ENCODE results near the gene TGM1.

Gene TGM1

DNA sequence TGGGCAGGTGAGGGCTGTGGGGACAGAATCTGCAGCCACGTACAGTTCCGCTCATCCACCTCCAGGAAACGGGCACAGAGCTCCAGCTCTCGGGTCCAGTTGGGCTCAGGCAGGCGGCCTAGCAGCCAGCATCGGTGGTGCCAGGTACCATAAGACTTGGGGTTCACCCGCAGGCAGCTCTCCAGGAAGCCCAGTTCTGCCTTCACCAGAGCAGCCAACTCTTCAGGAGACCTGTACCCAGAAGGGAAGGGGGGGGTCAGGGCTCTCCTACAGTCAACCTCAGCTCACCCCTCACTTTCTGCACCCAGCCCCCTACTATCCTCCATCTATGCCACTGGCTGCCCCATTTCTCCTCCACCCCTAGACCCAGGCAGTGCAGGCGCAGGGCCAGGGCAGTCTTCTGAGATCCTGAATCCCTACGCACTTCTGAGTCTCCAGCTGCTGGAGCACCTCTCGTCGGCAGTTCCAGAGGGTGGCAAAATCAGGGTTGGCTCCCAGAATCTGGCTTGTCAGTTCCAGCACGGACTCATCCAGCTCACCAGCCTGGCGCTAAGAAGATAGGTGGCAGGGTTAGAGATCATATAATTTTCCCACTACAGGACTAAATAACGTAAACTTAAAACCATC lies 7.0 kb upstream of the TGM1 start:
- DNase-seq = no peak

DNA sequence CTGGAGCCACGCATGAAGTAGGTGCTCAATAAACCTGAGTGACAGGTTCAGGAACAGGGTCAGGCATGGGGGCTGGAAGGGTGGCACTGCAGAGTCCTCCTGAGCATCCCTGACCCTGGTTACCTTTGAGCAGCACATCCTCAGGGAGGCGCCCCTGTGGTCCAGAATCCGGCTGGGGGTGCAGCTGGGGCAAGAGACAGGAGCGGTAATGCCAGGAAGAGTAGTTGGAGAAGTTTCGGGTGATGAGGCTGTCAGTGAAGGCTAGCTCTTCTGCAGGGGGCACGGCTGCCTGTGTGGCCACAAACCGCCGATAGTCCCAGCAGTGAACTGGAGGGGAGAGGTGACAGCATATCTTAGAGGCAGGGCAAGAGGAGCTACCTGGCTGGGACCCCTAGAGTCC lies 6.4 kb upstream of the TGM1 start:
- no peak for DNase-seq

DNA sequence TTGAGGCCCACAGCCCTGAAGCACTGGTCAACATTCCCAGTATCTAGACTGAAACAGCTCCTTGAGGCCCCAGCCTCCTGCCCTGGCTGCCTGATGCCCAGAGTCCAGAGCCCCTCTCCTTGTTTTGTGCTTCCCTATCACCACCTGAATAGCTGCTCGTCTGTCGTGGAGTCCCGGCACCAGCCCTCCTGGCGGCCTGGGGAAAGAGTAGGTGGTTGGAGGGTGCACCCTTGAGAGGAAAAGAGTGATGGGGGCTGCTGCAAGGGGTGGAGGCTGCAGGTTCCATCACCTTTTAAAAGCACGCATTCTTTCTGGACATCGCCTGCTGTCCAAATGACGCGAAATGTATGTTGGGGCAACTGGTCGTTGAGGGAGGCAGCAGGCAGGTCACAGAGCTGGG lies 5.2 kb upstream of the TGM1 start:
- DNase-seq = no peak

DNA sequence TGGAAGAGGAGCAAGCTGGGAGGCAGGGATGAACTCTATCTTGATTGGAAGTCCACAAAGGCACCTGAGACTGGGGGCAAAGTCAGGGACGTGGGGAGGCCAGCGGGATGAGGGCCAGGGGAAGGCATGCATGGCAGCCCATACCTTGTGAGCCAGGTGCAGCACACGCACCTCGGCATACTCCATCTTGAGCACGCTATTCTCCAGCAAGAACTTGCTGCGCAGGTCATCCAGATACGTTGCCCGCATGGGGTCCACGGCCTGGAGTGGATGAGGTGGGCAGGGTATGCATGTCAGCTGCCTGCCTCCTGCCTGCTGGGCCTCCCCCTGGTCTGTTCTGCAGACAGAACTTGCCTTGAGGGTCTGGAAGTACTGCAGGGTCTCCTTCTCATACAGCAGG lies 4.5 kb upstream of the TGM1 start:
- no peak for DNase-seq

DNA sequence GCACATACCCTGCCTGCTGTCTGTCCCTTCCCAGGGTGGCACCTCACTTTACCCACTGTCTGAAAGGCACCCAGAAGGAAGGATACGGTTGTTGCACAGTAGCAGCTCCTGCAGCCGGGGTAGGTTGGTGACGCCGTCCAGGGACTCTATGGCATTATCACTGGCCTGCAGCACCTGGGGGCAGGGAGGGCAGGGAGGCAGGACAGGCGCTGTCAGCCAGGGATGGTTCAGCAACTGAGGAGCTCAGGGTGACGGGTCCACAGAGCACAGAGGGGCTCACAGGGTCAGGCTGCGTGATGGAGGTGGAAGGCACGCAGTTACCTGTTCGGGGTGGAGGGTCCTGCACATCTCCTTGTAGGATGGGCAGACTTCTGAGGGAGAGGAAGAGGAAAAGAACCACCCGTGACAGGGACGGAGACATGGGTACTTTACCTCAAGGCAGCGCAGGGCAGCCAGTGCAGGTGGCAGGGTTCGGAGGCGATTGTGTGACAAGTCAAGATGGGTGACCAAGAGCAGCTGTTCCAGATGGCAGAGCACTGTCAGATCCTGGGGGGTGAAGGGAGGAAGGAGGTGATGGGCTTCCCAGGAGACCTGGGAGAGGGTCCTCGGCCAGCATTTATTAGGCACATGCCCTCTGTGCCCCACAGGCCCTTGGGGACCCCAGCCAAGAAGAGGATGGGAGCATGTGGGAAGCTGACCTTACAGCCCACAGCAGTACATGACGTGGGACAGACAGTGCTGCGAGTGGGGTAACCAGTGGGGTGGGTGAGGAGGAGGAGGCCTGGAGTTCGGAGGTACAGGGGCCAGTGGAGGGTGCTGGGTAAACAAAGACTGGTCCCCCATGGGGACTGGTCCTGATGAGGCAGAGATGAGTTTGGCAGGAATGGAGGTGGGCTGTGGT lies 3.6 kb upstream of the TGM1 start:
- no peak for DNase-seq

DNA sequence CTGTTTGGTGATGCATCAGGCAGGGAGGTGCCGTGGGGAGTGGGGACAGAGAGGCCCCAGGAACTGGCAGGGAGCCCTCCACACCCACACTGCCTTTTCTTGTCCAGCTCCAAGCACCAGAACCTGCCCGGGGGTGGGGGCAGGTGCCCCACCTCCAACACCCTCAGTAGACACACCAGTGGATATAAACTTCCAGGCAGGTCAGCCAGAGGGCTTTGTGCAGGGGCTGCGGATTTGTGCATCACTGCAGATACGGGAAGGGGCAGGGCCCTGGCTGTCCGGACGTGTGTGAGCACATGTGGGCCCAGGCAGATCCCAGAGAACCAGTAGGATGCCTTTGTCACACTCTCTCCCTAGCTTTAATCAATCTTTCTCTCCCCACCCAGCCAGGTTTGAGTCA lies 1.3 kb upstream of the TGM1 start:
- DNase-seq = no peak

DNA sequence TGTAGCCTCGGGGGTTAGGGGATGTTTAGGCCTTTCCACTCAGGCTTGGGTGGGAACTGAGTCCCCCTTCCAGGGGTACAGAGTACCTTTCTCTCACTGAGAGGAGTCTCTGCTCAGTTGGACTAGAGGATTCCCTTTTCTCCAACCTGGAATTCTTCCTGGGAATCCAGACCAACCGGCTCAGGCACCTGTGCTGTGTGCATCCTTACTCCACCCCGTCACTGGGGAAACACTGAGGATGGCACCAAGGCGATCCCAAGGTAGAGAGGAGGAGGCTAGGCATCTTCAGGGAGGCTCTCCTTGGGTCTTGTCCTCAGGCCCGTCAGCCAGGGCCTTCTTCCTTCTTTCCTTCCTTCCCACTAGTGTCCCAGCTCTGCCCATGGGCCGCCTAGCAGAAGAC lies 871 bp upstream of the TGM1 start:
- no peak for DNase-seq

DNA sequence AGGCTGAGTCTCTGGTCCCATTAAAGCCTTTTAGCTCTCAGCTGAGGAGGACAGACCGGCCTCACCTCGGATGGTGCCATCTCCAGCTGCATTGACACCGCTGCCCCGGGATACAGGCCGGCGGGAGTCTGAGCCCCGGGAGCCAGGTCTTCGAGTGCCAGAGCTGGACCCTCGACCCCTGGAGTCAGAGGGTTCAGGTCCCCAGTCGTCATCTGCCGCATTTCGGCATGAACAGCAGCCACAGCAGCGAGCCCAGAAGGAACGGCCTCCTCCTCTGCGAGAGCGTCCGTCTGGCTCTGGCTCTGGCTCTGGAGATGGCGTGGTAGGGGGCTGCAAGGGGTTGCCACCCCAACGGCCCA lies 1.0 kb downstream of the TGM1 start:
- DNase-seq = no peak

DNA sequence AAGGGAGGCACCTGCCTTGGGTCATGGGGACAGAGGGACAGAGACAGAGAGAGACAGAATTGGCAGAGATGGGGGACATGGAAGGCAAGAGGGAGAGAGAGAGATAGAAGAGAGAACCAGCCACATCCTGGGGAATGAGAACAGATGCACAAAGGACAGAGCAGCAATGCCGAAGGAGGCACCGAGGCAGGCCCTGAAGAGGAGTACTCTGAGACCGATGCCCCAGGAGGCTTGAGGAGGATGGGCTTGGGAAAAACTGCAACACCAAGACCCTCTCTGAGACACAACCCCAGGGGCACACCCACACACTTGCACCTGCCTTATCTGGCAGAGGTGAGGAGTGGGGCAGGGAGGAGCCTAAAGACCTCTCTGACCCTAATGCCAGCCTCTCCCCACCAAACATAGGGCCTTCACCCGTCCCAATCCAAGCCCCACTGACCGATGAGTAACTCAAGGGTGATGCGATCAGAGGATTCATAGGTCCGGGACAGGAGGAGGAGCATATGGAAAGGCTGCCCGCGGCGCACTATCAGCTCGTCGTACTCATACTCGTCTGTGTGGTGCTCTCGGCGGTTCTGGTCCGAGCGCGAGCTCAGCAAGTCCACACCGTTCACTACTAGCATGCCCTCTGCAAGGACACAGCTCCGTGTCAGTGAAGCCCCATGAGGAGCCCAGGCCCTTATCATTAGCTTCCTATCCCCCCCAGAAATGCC lies 1.6 kb downstream of the TGM1 start:
- no peak for DNase-seq

DNA sequence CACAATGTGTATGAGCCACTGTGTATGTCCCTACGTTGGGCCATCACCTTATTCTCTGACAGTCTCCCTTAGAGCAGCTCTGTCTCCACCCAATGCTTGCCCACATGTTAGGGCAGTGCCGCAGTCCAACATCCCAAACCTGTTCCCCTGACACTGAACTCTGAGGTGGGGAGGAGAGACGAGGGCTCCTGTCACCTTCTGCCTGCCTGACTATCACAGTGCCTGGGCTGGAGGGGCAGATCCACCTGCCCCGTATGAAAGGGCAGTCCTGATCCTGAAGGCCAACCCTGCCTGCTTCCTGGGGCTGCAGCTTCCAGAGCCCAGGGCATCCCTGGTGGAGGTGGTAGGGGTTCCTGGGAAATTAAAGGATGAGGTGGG lies 2.2 kb downstream of the TGM1 start:
- DNase-seq = no peak

DNA sequence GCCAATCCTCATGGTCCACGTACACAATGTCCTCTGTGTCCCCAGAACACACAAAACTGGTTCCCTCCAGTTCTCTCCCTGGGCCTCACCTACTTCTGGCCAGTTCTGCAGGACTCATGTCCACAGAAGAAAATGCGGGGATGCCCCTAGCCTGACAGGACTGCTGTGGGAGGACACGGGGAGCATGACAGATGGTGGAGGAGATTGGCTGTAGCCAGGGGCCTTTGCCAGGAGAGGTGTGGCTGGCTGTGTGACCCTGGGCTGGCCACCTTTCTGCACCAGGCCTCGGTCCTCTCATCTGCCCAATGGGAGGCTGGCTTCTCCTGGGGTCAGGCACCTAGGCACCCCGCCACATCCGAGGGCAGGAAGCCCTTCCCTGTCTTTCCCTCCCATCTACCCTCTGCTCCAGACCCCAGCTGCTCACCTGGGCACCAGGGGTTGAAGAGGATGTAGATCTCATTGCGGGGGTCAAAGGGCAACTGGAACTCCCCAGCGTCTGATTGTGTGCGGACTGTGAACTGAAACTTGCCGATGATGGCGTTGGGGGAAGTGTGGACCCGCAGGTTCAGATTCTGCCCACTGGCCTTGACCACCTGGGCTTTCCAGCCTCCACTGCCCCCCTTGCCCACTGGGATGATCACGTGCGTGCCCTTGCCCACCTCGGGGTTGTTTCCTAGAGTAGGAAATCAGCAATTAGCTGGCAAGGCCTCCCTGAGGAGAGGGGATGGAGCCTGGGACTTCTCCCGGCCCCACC lies 2.8 kb downstream of the TGM1 start:
- no peak for DNase-seq

DNA sequence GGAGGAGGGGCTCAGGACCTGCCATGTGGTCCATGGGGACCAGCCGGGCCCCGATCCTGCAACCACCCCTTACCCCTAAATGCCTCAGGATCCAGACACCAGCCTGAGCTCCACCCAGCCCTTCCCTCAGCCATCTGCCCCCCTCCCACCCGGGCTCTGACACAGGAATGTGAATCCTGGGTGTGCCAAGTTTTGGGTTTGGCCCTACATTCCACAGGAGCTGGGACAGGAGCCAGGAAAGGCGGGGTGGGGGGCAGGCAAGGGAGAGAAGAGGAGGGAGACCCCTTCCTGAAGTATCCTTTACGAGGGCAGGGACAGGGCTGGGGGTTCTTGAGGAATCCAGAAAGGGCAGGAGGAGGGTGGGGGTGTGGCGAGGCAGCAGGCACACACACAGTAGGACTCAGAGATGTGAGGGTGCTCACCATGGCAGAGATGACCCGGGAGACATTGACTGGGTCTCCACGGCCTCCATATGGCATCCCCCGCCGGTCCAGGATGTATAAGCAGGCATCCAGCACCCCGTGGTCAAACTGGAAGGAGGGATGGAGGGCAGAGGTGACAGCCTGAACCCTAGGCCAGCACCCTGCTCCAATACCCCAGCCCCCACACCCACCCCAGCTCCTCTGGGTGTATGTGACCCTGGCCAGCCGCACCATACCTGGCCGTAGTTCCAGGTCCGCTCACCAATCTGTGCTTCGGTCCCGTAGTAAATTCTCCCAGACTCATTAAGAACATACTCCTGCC lies 3.5 kb downstream of the TGM1 start:
- no peak for DNase-seq

DNA sequence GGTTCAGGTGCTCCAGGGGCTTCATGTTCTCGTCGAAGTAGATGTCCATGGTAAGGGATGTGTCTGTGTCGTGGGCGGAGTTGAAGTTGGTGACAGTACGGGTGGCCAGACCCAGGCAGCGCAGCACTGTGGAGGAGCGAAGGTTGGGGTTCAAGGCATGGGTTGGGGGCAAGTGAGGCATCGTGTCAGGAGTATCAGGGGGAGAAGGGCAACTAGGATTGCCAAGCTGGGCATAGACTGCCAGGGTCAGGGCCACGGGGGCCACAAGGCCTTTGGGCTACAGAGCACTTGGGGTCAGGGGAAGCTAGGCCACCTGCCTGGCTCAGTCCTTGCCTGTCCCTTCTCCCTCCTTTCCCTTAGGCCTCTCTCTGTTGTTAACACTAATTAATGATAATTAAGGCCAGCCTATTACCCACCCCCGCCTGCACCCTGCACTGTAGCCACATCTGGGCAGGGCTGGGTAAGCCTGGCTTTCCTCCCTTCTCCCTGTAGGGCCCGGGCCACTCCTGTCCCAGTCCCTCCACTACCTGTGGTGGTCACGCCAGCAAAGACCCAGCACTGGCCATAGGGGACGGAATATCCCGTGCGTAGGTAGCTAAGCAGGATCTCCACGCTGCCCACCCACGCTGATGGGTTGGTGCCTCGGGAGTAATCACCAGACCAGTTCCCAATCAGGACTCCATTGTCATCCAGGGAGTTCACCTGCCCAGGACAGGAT lies 4.3 kb downstream of the TGM1 start:
- DNase-seq = no peak

DNA sequence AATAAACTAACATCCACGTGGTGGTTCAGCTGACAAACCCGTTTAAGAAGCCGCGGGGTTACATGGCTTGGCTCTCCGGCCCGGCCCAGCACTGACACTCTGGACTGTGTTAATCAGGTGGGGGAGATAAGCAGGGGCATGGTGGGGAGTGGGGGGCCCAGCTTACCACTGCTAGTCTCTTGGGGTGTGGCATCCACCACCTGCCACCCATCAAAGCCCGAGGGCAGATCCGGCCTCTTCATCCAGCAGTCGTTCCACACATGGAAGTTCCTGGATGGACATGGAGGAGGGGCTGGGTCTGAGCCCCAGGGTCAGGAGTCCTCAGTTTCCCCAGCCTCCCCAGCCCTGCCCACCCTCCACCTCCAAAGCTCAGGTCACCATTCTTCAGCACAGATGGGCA lies 4.9 kb downstream of the TGM1 start:
- DNase-seq = no peak

DNA sequence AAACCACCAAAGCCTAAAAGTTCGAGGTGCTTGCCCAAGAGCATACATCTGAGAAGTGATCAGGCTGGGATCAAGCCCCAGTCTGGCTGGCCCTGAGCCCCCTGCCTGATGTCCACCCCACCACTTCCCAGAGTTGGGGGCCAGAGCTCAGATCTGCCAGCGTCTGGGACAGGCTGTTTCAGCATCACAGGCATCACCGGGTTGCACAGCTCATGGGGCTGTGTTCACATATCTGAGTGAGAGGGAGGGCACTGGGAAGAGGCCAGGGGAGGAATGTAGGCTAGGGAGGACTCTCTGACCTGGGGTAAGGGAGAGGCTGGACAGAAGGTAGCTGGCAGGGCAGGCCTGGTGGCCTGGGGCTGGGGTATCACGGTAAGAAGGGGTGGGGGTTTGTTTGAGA lies 6.0 kb downstream of the TGM1 start:
- no peak for DNase-seq

DNA sequence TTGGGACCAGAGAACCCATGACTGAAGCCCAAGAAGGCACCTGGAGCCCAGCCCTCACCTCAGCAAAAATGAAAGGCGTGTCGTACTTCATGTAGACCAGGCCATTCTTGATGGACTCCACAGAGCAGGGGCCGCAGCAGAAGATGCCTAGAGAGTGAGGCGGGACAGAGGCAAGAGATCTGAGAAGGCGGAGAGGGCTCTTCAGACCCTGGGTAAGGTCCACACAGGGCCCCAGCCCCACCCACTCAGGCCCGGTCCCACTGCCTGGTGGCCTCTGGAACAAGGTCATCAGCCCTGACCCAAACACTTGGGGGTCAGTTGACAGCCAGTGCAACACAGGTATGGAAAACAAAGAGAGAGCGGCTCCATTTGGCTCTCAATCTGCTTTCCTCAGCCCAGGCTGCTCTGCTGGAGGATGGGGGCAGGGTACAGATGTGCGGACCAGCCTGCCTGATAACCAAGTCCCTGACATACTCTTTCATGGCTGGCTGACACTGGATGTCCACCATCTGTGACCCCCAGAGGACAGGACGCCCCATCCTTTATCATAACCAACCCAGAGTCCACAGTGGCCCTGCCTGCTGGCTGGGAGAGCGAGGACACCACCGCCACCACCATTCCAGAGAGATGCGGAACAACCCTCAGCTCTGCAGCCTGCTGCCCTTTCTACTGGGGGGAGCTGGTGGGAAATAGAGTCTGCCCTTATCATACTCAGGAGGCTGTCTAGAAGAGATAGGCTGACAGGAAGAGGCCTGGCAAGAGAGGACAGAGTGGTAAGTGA lies 6.9 kb downstream of the TGM1 start:
- DNase-seq = no peak

DNA sequence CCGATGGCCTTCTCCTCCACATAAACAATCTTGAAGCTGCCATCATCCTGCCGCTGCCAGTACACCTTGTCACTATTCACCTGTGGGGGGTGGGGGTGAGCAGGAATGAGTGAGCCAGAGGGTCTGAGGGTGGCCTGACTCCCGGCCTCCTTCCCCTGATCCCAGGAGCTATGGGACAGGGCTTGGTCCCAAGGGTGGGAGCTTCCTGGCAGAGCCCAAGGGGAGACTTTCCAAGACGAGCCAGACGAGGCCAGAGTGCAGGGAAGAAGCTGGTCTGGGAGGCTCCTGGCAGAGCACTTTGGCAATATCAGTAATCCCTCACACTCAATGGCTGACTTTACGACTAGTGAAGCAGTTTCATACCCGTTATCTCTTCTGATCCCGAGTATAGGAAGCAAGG lies 7.5 kb downstream of the TGM1 start:
- no peak for DNase-seq

DNA sequence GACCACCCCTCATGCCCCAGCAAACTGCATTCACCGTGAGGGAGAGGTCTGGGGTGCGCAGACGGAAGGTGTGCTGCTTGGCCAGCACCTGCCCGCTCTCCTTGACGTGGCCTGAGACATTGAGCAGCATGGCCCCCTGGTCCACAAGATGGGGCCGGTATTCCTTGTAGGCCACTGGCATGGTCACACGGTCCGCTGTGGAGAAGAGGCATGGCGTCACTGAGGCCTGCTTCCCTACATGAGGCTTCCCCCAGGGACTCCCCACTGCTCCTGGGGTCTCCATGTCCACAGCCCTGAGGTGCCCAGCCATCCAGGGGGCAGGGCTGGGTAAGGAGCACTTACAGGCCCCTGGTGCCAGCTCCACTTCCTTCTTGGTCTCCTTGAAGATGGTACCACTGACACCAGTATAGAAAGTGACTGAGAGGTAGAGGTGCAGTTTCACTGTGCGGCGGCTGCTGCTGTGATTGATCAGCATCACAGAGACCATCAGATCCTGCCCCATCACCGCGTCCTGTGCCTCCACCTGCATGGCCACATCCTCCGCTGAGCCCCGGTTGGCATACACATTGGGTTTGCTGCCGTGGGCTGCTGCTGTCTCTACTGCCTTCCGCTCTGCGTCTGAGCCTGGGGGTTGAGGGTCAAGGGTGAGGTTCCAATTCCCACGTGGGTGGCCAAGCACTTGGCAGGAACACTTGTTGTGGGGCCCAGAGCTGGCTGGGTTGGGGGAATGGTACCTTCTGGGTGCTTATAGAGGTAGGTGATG lies 8.2 kb downstream of the TGM1 start:
- DNase-seq = no peak

DNA sequence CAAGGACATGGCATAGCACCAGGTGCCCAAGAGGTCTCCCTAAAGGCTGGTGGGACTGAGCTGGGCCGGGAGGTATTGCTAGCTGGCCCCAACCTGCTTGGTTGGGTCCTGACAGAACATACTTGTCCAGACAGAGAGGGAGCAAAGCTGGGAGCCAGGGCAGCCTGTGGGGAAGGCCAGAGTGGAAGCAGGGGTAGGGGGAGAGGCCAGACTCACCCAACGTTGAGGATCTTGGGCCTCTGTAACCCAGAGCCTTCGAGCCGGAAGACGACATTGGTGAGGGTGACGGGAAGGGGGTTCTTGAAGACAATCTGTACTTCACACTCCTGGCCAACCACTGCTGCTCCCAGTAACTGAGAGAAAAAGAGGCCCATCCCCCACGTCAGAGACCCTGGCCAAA lies 9.0 kb downstream of the TGM1 start:
- no peak for DNase-seq
